GM23248 (cell line): ENCODE results near the gene MTMR11.

Experiments
- EZH2 ChIP-seq: fragments of 200-600 bp; sonication (generic); IDR thresholded peaks from 2 replicates; pipeline ENCODE4 v1.6.1; 2018; ENCODE audit warnings: antibody characterized with exemption, mild to moderate bottlenecking; ENCODE audit not compliant: insufficient read depth, poor library complexity, severe bottlenecking
- EZH2phosphoT487 ChIP-seq: fragments of 200-600 bp; sonication (generic); IDR thresholded peaks from 2 replicates; pipeline ENCODE4 v1.6.1; 2018; ENCODE audit warnings: antibody characterized with exemption, moderate library complexity, mild to moderate bottlenecking, low read depth; ENCODE audit not compliant: insufficient read depth

DNA sequence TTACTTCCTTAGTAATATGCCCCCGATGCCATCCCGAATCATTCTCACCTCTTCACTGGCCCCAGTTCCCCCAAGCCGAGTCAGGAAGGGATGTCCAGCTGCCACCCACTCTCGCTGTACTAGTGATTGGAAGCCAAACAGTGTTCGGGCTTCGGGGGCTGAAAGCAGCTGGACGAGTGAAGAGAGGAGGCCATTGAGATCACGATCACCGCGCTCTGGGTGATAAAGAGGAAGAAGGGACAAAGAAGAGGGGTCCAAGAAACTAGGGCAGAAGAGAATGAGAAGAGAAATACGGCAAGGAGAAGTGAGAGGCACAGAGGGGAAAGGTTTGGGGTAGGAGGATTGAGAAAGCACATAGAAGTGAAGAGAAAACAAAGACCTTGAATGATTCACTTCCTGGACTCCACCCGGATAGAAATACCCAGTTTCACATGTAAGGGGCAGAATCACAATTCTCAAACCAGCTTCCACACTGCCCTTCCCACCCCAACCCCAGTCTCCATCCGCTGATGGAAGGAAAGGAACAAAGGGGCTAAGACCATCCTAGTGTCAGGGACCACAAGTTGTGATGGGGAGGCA, 5.4 kb downstream of the MTMR11 start:
- TF ChIP-seq EZH2 (no peak), EZH2phosphoT487 (no peak)
